DOHH2 (cell line): ENCODE results near the gene KIRREL3.

Source experiments
- H3F3A ChIP-seq: fragments of 200-600 bp; sonication (generic), shearing (Covaris generic); 2 replicates; pipeline ENCODE4 v1.6.0; 2016; ENCODE audit warnings: antibody characterized with exemption, mild to moderate bottlenecking; ENCODE audit not compliant: control insufficient read depth, insufficient read depth
- H3K27ac ChIP-seq: fragments of 200-600 bp; sonication (generic); 2 replicates; pipeline ENCODE4 v1.5.1; 2014; ENCODE audit warnings: low read depth, mild to moderate bottlenecking, low read length, moderate library complexity
- H3K27me3 ChIP-seq: fragments of 200-600 bp; sonication (generic); 2 replicates; pipeline ENCODE4 v1.6.1; 2014; ENCODE audit warnings: mild to moderate bottlenecking, low read length, mixed read lengths; ENCODE audit not compliant: control insufficient read depth
- H3K36me3 ChIP-seq: fragments of 200-600 bp; sonication (generic); 2 replicates; pipeline ENCODE4 v1.6.1; 2014; ENCODE audit warnings: mild to moderate bottlenecking, low read length, moderate library complexity, mixed read lengths; ENCODE audit not compliant: control insufficient read depth
- H3K4me1 ChIP-seq: fragments of 200-600 bp; sonication (generic); 2 replicates; pipeline ENCODE4 v1.6.1; 2014; ENCODE audit warnings: mild to moderate bottlenecking, low read length, mixed read lengths; ENCODE audit not compliant: control insufficient read depth
- H3K4me2 ChIP-seq: fragments of 200-600 bp; sonication (generic); 2 replicates; pipeline ENCODE4 v1.6.0; 2014; ENCODE audit warnings: mild to moderate bottlenecking, low read length, moderate library complexity
- H3K4me3 ChIP-seq: fragments of 200-600 bp; sonication (generic); 2 replicates; pipeline ENCODE4 v1.5.1; 2014; ENCODE audit warnings: mild to moderate bottlenecking, low read length, mixed read lengths
- H3K79me2 ChIP-seq: fragments of 200-600 bp; sonication (generic); 2 replicates; pipeline ENCODE4 v1.6.1; 2014; ENCODE audit warnings: mild to moderate bottlenecking, low read length, mixed read lengths; ENCODE audit not compliant: control insufficient read depth
- H3K9me2 ChIP-seq: fragments of 200-600 bp; sonication (generic); replicated peaks from 2 replicates; pipeline ENCODE4 v1.6.1; 2014; ENCODE audit warnings: mild to moderate bottlenecking, low read length, mixed read lengths; ENCODE audit not compliant: control insufficient read depth
- H3K9me3 ChIP-seq: fragments of 200-600 bp; sonication (generic); 2 replicates; pipeline ENCODE4 v1.6.1; 2014; ENCODE audit warnings: antibody characterized with exemption, low read length, mixed read lengths; ENCODE audit not compliant: control insufficient read depth, insufficient read depth
- H4K20me1 ChIP-seq: fragments of 200-600 bp; sonication (generic); 2 replicates; pipeline ENCODE4 v1.6.0; 2014; ENCODE audit warnings: low read depth, mild to moderate bottlenecking, antibody characterized with exemption, low read length, moderate library complexity; ENCODE audit not compliant: control insufficient read depth, insufficient read depth
- CTCF ChIP-seq: fragments of 200-600 bp; sonication (generic); IDR thresholded peaks from one replicate; pipeline ENCODE4 v1.5.1; 2014; ENCODE audit warnings: antibody characterized with exemption, mild to moderate bottlenecking, low read depth, low read length; ENCODE audit not compliant: poor library complexity, severe bottlenecking
- EZH2phosphoT487 ChIP-seq: fragments of 200-600 bp; sonication (generic); IDR thresholded peaks from 2 replicates; pipeline ENCODE4 v1.6.1; 2017; ENCODE audit warnings: borderline replicate concordance, mild to moderate bottlenecking, antibody characterized with exemption, low read length, moderate library complexity, mixed read lengths

Gene KIRREL3

GRCh38 chr11:126694065-126694625, 306.4 kb downstream of the KIRREL3 start:
- Histone ChIP-seq H3K4me1 (no peaks in the 10 kb centered on the region), H3K27me3 (no peaks in the 10 kb centered on the region), H3K36me3 (no peaks in the 10 kb centered on the region), H3K9me3 (no peaks in the 10 kb centered on the region), H3K4me2 (no peak overlapping the region), H3F3A (no peaks in the 10 kb centered on the region), H3K27ac (no peak overlapping the region), H3K79me2 (no peaks in the 10 kb centered on the region), H3K4me3 (no peak overlapping the region), H3K9me2 (no peaks in the 10 kb centered on the region), H4K20me1 (no peaks in the 10 kb centered on the region)
- TF ChIP-seq CTCF (no peak), EZH2phosphoT487 (no peak)

- Histone ChIP-seq H3K9me2 (no peaks in the 10 kb centered on the region), H3K4me2 (no peak overlapping the region), H3K27ac (no peak overlapping the region), H4K20me1 (no peaks in the 10 kb centered on the region), H3K4me3 (no peak overlapping the region), H3K36me3 (no peaks in the 10 kb centered on the region), H3K4me1 (no peaks in the 10 kb centered on the region), H3F3A (no peaks in the 10 kb centered on the region), H3K9me3 (no peaks in the 10 kb centered on the region), H3K27me3 (no peaks in the 10 kb centered on the region), H3K79me2 (no peaks in the 10 kb centered on the region)
- TF ChIP-seq CTCF: no peak
- TF ChIP-seq EZH2phosphoT487: no peak
Measured at GRCh38 chr11:126687477-126687876, 313.1 kb downstream of the KIRREL3 start.

GRCh38 chr11:126686938-126687337, 313.6 kb downstream of the KIRREL3 start:
- Histone ChIP-seq H3K79me2 (no peaks in the 10 kb centered on the region), H3K36me3 (no peaks in the 10 kb centered on the region), H3K9me3 (no peaks in the 10 kb centered on the region), H3K9me2 (no peaks in the 10 kb centered on the region), H3K27ac (no peak overlapping the region), H3K27me3 (no peaks in the 10 kb centered on the region), H4K20me1 (no peaks in the 10 kb centered on the region), H3K4me1 (no peaks in the 10 kb centered on the region), H3K4me2 (no peak overlapping the region), H3K4me3 (no peak overlapping the region), H3F3A (no peaks in the 10 kb centered on the region)
- TF ChIP-seq CTCF (no peak), EZH2phosphoT487 (no peak)
